WI38 (cell line): Measurements from ENCODE around the gene POLR1A.

ENCODE experiments used
- H3K4me3 ChIP-seq: 2 replicates; pipeline ENCODE4 v1.5.1; 2011; ENCODE audit warnings: low read depth, mild to moderate bottlenecking, control low read depth, low read length
- TF ChIP-seq, protein P1 (sequence below): IDR thresholded peaks from 2 replicates; pipeline ENCODE4 v1.5.1; 2012; ENCODE audit warnings: low read depth, mild to moderate bottlenecking, control low read depth, low read length

POLR1A gene

DNA sequence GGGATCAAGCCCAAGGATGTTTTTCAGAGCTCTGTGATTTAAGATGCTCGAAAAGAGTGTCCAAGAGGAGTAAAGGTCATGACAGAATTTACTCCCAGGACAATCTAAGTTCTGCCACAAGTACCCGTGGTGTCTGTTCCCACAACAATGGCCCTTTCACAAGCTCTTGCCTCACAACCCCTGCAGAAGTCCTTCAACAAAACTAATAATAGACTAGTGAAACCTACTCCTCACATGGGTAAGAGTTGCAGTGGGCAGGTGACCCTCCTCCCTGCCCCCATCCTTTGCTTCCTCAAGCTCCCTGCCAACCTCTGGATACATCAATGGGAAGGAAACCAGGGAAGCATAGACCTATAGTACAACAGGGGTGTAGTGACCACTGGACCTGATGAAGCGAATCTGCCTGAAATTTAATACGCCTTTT, 35.3 kb upstream of the POLR1A start:
- H3K4me3 ChIP-seq: no peak overlapping the region
- TF ChIP-seq, protein P1, sequence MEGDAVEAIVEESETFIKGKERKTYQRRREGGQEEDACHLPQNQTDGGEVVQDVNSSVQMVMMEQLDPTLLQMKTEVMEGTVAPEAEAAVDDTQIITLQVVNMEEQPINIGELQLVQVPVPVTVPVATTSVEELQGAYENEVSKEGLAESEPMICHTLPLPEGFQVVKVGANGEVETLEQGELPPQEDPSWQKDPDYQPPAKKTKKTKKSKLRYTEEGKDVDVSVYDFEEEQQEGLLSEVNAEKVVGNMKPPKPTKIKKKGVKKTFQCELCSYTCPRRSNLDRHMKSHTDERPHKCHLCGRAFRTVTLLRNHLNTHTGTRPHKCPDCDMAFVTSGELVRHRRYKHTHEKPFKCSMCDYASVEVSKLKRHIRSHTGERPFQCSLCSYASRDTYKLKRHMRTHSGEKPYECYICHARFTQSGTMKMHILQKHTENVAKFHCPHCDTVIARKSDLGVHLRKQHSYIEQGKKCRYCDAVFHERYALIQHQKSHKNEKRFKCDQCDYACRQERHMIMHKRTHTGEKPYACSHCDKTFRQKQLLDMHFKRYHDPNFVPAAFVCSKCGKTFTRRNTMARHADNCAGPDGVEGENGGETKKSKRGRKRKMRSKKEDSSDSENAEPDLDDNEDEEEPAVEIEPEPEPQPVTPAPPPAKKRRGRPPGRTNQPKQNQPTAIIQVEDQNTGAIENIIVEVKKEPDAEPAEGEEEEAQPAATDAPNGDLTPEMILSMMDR: no peak

DNA sequence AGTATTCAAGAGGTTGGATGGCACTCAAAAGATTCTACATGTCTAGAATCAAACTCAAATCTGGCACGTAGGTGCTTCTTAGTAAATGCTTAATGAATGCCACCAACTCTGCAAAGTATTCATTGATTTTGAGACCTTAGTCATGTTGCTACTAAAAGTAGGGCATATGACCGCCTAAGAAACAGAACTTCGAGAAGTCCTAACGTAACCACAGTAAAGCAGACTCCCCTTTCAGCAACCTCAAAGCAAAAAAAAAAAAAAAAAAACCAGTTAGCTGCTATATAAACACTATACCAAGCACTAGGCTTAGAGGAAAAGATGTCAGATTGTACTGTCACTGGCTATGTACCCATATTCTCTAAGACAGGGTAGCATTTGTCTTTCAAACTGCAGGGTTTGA, 34.3 kb upstream of the POLR1A start:
- TF ChIP-seq, protein P1: no peak
- no peak overlapping the region for H3K4me3 ChIP-seq

DNA sequence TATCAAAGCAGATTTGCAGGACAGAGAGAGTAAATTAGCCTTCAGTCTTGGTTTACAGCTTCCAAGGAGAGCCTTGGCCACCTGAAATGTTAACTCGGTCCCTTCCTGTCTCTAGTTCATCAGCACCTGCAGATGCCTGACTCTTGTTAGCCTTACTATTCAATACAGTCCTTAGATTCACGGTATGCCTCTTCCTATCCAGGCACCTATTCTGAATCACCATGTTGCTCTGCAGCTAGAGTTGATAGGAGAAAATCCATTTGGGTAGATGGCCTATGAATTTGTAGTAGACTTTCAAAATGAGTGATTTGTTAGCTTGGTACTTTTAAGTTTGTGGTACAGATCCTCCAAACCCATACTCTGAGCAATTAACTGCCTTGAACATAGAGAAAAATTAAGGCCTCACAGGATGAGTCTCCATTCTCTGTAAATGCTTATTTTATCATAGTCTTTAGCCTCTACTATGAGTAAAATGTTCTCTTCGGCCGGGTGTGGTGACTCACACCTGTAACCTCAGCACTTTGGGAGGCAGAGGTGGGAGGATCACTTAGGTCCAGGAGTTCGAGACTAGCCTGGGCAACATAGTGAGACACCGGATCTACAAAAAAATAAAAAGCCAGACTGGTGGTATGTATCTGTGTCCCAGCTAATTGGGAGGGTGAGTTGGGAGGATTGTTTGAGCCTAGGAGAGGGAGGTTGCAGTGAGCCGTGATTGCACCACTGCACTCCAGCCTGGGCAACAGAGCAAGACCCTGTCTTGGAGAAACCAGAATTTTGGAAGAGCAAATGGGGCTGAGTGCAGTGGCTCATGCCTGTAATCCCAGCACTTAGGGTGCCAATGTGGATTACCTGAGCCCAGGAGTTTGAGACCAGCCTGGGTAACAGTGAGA, 33.3 kb upstream of the POLR1A start:
- no peak overlapping the region for H3K4me3 ChIP-seq
- TF ChIP-seq, protein P1: no peak

DNA sequence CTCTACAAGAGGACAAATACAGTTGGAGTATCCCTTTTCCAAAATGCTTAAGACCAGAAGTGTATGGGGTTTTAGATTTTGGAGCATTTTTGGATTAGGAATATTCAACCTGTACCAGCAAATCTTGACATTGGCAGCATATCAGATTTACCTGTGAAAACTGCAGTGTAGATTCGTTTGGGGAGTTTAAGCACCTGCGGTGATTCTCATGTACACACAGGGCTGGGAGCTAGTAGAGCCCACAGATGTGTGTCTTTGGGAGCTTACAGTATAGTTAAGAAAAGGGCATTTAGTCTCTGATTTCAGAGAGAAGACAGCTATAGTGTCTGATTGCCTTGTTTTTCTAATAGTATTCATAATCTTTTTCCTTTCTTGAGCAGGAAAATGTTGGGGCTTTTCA, 30.5 kb upstream of the POLR1A start:
- H3K4me3 ChIP-seq: no peak overlapping the region
- TF ChIP-seq, protein P1: no peak

- TF ChIP-seq, protein P1: no peak
- no peak overlapping the region for H3K4me3 ChIP-seq
These were observed 30.0 kb upstream of the POLR1A start for GRCh38 chr2:86135653-86136052.

DNA sequence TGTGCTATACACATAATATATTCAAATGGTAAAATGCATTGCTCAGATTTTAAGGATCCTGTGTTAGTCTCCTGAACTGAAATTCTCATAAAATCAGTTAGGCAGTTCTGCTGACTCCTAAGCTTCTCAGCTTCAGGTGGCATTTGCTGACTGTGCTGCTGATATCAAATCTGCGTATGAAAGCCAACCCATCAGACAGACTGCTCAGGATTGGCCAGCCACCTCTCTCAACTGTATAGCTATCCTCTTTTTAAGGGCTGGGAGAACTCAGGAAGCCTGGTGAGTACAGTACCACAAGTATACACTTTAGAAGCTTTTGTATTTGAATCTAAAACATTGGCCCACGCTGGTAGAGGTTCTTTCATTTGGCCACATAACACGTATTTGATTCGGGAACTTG, 29.0 kb upstream of the POLR1A start:
- TF ChIP-seq, protein P1: no peak
- H3K4me3 ChIP-seq: no peak overlapping the region

DNA sequence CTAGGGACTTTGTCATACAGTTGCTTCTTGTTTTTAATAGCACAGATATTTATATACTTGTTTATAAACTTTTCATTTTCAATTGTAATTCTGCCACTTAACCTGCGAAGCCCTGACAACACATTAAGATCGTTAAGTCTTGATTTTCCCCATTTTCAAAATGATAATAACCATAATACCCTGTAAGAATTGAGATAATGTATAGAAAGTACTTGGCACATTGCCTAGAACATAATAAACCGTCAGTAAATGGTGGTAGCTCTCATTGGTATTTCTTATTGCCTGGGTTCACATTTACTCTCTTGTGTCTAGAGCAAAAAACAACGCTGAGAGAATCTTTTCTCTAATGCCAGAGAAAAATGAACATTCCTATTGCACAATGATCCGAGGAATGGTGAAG, 19.0 kb upstream of the POLR1A start:
- TF ChIP-seq, protein P1: no peak
- no peak overlapping the region for H3K4me3 ChIP-seq
